CD14-positive monocyte (primary cell): Measurements from ENCODE around the gene ADRB1. TPM values are rescaled to one million over a fixed set of nuclear protein-coding genes. Genes with fewer than 3 reads are reported as not detected.

Experiments
- DNase-seq, 3 donors: peaks; one replicate each; pipeline ENCODE4 v3.0.0-alpha.2; 2011 to 2022
- H2AFZ ChIP-seq: 2 replicates; pipeline ENCODE4 v1.6.0; 2012; ENCODE audit warnings: mild to moderate bottlenecking, low read depth, low read length, inconsistent platforms; ENCODE audit not compliant: insufficient read depth, poor library complexity, severe bottlenecking
- H3K27ac ChIP-seq, 2 donors: 1 replicate in 1 of 2; 2 replicates in 1 of 2; pipeline ENCODE4 v1.5.1; 2012 to 2013; ENCODE audit warnings: low read length in 2 of 2, control low read depth in 1 of 2, inconsistent platforms in 1 of 2, low read depth in 1 of 2, mild to moderate bottlenecking in 1 of 2
- H3K27me3 ChIP-seq, 2 donors: one replicate each; pipeline versions ENCODE4 v1.6.0 to v1.6.1; 2011 to 2013; ENCODE audit warnings: low read length in 2 of 2; ENCODE audit not compliant: control insufficient read depth in 2 of 2, insufficient read depth in 2 of 2
- H3K36me3 ChIP-seq, 2 donors: replicated peaks in 1 of 2; 1 replicate in 1 of 2; 2 replicates in 1 of 2; pipeline versions ENCODE4 v1.5.1 to v1.6.1; 2012 to 2013; ENCODE audit warnings: low read length in 2 of 2, control low read depth in 1 of 2, inconsistent platforms in 1 of 2, mild to moderate bottlenecking in 1 of 2; ENCODE audit not compliant: insufficient read depth in 2 of 2, control insufficient read depth in 1 of 2
- H3K4me1 ChIP-seq, 2 donors: 1 replicate in 1 of 2; 2 replicates in 1 of 2; pipeline versions ENCODE4 v1.5.1 to v1.6.1; 2012 to 2013; ENCODE audit warnings: low read length in 2 of 2, control low read depth in 1 of 2, inconsistent platforms in 1 of 2, mild to moderate bottlenecking in 1 of 2, moderate library complexity in 1 of 2; ENCODE audit not compliant: insufficient read depth in 2 of 2, control insufficient read depth in 1 of 2
- H3K4me2 ChIP-seq: replicated peaks from 2 replicates; pipeline ENCODE3; 2012; ENCODE audit warnings: low read length, moderate library complexity, mild to moderate bottlenecking; ENCODE audit not compliant: poor library complexity, severe bottlenecking; ENCODE audit errors: extremely low read depth
- H3K4me3 ChIP-seq, 3 experiments: fragments of 200-600 bp in 1 of 3; sonication (generic) in 1 of 3; replicated peaks in 1 of 3; 1 replicate in 2 of 3; 2 replicates in 1 of 3; pipeline ENCODE4 v1.5.1; 2011 to 2013; ENCODE audit warnings: low read length in 3 of 3, mild to moderate bottlenecking in 3 of 3, control low read depth in 2 of 3, low read depth in 2 of 3, inconsistent platforms in 1 of 3, moderate library complexity in 1 of 3
- H3K79me2 ChIP-seq: 2 replicates; pipeline ENCODE4 v1.6.0; 2012; ENCODE audit warnings: mild to moderate bottlenecking, control low read depth, inconsistent platforms, low read length, moderate library complexity; ENCODE audit not compliant: insufficient read depth
- H3K9ac ChIP-seq: 2 replicates; pipeline ENCODE4 v1.6.0; 2017; ENCODE audit warnings: low read length, mild to moderate bottlenecking; ENCODE audit not compliant: insufficient read depth, poor library complexity, severe bottlenecking
- H3K9me3 ChIP-seq, 2 donors: replicated peaks in 1 of 2; 1 replicate in 1 of 2; 2 replicates in 1 of 2; pipeline versions ENCODE4 v1.5.1 to v1.6.1; 2012 to 2013; ENCODE audit warnings: low read length in 2 of 2, control low read depth in 1 of 2; ENCODE audit not compliant: control insufficient read depth in 1 of 2, insufficient read depth in 1 of 2
- H4K20me1 ChIP-seq: 2 replicates; pipeline ENCODE4 v1.6.0; 2012; ENCODE audit warnings: mild to moderate bottlenecking, low read length, control low read depth, moderate library complexity; ENCODE audit not compliant: insufficient read depth
- H3K27ac Mint-ChIP-seq, 7 donors: one replicate each; pipeline ENCODE4 v1.8.0; 2020; ENCODE audit warnings: mild to moderate bottlenecking in 7 of 7, mixed read lengths in 7 of 7, moderate library complexity in 6 of 7, inconsistent platforms in 2 of 7
- H3K27me3 Mint-ChIP-seq, 3 donors: one replicate each; pipeline ENCODE4 v1.8.0; 2021 to 2022; ENCODE audit warnings: low read depth in 3 of 3, mild to moderate bottlenecking in 3 of 3, mixed read lengths in 3 of 3, moderate library complexity in 3 of 3, inconsistent platforms in 1 of 3
- H3K36me3 Mint-ChIP-seq, 2 donors: one replicate each; pipeline ENCODE4 v1.8.0; 2020; ENCODE audit warnings: mixed read lengths in 2 of 2, inconsistent platforms in 1 of 2, mild to moderate bottlenecking in 1 of 2
- H3K4me1 Mint-ChIP-seq: one replicate; pipeline ENCODE4 v1.8.0; 2020; ENCODE audit warnings: mild to moderate bottlenecking, mixed read lengths
- H3K4me3 Mint-ChIP-seq, 2 donors: one replicate each; pipeline ENCODE4 v1.8.0; 2020; ENCODE audit warnings: mild to moderate bottlenecking in 2 of 2, mixed read lengths in 2 of 2, moderate library complexity in 1 of 2
- H3K9me3 Mint-ChIP-seq, 7 donors: one replicate each; pipeline ENCODE4 v1.8.0; 2020 to 2022; ENCODE audit warnings: mixed read lengths in 7 of 7, mild to moderate bottlenecking in 6 of 7, moderate library complexity in 6 of 7, inconsistent platforms in 2 of 7
- CTCF ChIP-seq: fragments of 200-600 bp; IDR thresholded peaks from one replicate; pipeline ENCODE4 v1.8.0; 2022; ENCODE audit warnings: antibody characterized with exemption, mild to moderate bottlenecking
- WGBS: methylation state at CpG from one replicate; pipeline ENCODE4 v1.1.5; 2013; ENCODE audit warnings: missing lambda C conversion rate; ENCODE audit not compliant: insufficient coverage; 5-methylcytosine and 5-hydroxymethylcytosine counted together
- intact Hi-C, 2 donors: fragments of 100-400 bp; cut with micrococcal nuclease; formaldehyde crosslinking; loops; one replicate each; pipeline versions ENCODE4 v1.15.0 to v1.15.1; 2023
- polyA plus RNA-seq, 3 donors: library from polyadenylated mRNA; depleted of rRNA in 1 of 3; unstranded in 2 of 3; stranded (reverse) in 1 of 3; fragments of 300-500 nt in 2 of 3; fragments of >200 nt in 1 of 3; fragmentation: Illumina TruSeq in 2 of 3; gene quantifications; 1 replicate in 2 of 3; 2 replicates in 1 of 3; pipeline ENCODE4 v1.2.3, GENCODE V29; 2012 to 2021

The ADRB1 gene
- polyA plus RNA-seq, 3 donors: 0.05 to 3.4 TPM; not detected in 1

- intact Hi-C loops: loop anchor here (5.0 to 10.0 kb wide), 2 partner anchors 60 to 82 kb away; no protein-coding TSS in a partner anchor
- peaks cover 0 to 10% (median 5%) of the 10 kb centered on the region in 7 donors for H3K9me3 Mint-ChIP-seq
- peak overlapping the region; percentile 92 for H3K4me2 ChIP-seq
- peaks cover 2 to 12% of the 10 kb centered on the region in 2 donors for H3K36me3 Mint-ChIP-seq
- H3K9ac ChIP-seq: peak overlapping the region; percentile 66
- H3K4me1 Mint-ChIP-seq: peaks cover 51% of the 10 kb centered on the region
- peak overlapping the region; percentile 84 to 92 for H3K4me3 Mint-ChIP-seq
- no peaks in the 10 kb centered on the region for H3K36me3 ChIP-seq
- H3K9me3 ChIP-seq: peaks cover 0 to 5% of the 10 kb centered on the region in 2 donors
- peak overlapping the region in 2 of 3 experiments; percentile 23 to 82 for H3K4me3 ChIP-seq
- H2AFZ ChIP-seq: peak overlapping the region; percentile 77
- H3K4me1 ChIP-seq: peaks cover 42 to 62% of the 10 kb centered on the region in 2 donors
- H3K27ac ChIP-seq: no peak overlapping the region
- no peak for TF ChIP-seq CTCF
- peaks cover 15 to 60% of the 10 kb centered on the region in 2 donors for H3K27me3 ChIP-seq
- H3K79me2 ChIP-seq: peaks cover 26% of the 10 kb centered on the region
- DNase-seq: peak in 2 of 3 donors; percentile 46
- peak overlapping the region in 6 of 7 donors; percentile 58 to 85 (median 80) for H3K27ac Mint-ChIP-seq
- no peaks in the 10 kb centered on the region for H4K20me1 ChIP-seq
- 14% methylated on average over 106 of the region's 106 CpGs for WGBS
- peaks cover 36 to 43% (median 42%) of the 10 kb centered on the region in 3 donors for H3K27me3 Mint-ChIP-seq
Observed at GRCh38 chr10:114044247-114045135, 825 bp downstream of the ADRB1 start.
